NCI-H2227 treated with DMSO at 0.1 percent for 48 hours (cell line): Measurements from ENCODE around the gene TMEM156.
"Not testable (repeated sequence)": the region's sequence is repeated elsewhere in the genome, so short reads cannot be mapped to it uniquely, and the experiment has no call there.

ENCODE experiments used
- DNase-seq: peaks from one replicate; lab custom pipeline; 2025; lab: John Stamatoyannopoulos, UW

The TMEM156 gene

DNA sequence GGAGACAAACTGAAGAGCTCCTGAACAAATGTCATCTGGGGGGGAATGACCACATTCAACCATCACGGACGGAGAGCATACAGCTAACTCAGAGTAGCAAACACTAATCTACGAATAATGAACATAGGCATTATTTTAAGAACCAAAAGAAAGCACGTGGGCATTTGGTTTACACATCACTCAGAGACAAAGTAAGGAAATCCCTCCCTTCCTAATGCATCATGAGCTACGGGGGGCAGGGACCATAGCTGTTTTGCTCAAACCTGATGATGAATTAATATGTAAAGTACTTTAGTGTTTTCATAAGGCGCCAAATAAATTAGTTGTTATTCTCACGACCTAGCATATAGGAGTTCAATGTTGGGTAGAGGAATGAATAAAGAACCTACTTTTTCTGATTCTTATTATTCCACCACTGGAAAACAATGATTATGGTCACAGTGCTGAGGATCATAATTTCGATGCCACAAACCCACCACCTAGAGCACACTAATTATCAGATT, 11.7 kb upstream of the TMEM156 start:
- no peak for DNase-seq

DNA sequence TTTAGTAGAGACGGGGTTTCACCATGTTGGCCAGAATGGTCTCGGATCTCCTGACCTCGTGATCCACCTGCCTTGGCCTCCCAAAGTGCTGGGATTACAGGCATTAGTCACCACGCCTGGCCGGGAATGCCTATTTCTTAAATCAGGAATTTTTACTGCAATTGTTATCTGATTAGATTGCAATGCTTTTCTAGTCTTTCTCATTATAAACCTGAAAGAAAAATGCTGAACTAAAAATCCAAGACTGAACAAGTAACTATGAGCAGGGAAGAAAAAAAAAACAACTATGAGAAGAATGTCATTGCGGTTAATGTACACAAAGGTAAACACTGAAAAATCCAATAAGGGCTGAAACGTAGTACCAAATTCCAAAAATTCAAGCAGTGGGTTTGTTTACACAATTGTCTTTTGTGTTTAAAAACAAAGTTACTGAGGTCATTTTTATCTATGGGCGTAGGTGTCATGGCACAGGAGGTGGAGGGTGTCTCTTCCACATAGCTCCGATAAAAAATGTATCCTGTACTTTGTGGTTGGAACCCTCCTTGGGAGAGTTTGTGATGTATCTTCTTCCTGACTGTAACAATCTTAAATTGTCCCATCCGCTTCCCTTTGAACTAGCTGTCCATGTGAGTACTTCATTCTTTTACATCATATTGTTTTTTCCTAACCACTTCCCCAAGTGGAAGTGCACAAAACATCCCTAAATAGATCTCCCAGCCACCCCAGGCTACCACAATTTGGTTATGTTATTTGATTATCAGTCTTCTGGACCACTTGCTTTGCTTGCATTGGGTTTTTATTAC, 11.1 kb upstream of the TMEM156 start:
- no peak for DNase-seq

DNA sequence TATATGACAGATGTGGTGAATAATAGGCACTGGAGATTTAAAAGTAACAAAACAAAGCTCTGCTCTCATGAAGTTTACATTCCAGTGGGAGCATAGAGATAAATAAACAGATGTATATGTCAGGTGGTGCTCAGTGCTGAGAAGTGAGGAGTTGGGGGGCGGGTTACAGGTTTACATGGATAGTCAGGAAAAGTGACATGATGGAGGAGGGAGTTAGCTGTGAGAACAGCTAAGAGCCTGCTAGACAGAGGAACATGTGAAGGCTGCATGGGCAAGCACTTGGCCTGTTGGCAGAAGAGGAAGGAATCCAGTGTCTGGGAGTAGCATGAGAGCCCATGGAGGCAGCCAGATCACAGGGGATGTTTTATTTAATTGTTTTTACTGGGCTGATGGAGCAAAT, 10.2 kb upstream of the TMEM156 start:
- no peak for DNase-seq

DNA sequence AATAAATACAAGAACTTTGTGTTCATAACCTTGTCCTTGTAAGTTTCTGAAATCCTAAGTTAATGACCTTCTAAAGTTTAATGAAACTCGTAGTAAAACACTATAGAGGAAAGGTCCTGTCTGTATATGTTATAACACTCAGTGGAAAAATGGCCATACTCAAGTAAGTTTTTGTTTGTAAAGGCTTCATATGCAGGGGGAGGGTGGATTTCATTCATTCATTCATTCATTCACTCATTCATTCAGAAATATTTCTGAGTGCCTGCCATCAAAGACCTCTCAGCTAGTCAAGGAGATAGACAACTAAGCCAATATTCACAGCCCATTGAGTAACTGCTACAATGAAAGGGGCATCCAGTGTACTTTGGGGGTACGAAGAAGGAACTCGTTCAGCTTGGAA, 6.9 kb upstream of the TMEM156 start:
- no peak for DNase-seq

DNA sequence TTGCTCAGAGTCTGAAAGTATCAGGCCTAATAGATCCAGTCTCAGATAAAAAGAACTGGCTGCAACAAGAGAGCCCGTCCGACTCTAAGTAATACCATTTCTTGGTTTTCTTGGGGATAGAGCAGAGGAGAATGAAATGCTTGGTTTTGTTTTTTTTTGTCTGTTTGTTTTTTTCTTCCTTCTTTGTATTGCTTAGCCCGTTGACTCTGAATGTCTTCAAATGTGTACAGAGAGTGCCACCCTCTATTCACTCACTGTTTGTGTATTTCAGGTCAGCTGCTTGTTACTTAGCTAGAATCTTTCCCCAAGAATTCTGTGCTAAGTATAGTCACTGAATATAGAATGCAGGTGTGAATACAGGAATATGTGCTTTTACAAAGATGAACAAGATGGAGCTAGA, 5.7 kb upstream of the TMEM156 start:
- no peak for DNase-seq

DNA sequence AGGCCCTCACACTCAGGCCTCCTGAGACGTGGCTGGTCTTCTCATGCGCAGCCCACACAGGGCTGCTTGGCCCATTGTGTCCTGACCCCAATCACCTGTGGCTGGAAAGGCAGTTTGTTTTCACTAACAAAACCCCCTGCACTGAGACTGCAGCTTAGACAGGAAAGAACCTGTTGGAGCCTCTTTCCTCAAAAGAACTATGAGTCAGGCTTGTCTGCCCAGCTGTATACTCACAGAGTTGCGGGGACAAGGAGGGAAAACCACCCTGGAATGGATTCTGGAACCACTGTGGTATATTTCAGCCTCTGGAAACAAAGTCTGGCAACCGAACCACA, 5.2 kb upstream of the TMEM156 start:
- DNase-seq: no peak

DNA sequence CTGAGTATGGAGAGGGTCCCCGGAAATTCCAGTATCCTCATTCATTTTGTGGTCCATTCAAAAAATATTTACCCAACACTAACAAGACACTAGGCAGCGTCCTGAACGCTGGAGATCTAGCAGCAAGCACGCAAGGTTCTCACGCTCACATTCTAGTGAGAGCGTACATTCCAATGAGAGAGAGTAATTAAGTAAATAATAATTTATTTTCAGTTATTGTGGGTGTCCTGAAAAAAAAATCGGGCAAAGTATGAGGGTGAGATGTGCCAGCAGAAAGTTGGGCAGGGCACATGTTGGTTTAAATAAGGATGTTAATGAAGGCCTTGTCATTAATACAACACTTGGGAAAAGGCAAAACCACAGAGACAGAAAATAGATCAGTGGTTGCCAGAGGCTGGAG, 4.0 kb upstream of the TMEM156 start:
- no peak for DNase-seq

DNA sequence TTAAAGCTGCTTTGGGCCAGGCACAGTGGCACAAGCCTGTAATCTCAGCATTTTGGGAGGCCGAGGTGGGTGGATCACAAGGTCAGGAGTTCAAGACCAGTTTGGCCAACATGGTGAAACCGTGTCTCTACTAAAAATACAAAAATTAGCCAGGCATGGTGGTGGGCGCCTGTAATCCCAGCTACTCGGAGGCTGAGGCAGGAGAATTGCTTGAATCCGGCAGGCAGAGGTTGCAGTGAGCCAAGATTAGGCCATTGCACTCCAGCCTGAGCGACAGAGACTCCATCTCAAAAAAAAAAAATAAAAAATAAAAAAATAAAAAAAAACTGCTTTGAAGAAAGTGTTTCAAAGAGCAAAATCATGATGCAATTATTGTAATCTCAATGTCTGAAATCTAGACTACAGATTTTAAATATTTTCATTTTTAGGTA, 604 bp downstream of the TMEM156 start:
- not testable (repeated sequence) for DNase-seq

DNA sequence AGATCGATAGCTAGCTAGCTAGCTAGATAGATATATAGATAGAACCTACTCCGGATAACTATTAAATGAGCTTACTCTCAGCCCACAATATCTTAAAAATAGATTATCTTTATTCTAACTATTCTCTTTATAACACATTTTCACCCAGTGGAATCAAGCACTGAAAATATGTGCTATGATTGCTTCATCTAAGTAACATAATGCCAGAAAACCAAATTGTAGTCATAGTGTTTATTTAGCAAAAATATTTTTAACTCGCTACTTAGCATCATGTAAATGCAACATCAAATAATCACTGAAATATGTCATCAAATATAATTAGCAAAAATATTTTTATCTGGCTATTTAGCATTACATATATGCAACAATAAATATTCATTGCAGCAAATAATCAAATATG, 1.5 kb downstream of the TMEM156 start:
- no peak for DNase-seq

DNA sequence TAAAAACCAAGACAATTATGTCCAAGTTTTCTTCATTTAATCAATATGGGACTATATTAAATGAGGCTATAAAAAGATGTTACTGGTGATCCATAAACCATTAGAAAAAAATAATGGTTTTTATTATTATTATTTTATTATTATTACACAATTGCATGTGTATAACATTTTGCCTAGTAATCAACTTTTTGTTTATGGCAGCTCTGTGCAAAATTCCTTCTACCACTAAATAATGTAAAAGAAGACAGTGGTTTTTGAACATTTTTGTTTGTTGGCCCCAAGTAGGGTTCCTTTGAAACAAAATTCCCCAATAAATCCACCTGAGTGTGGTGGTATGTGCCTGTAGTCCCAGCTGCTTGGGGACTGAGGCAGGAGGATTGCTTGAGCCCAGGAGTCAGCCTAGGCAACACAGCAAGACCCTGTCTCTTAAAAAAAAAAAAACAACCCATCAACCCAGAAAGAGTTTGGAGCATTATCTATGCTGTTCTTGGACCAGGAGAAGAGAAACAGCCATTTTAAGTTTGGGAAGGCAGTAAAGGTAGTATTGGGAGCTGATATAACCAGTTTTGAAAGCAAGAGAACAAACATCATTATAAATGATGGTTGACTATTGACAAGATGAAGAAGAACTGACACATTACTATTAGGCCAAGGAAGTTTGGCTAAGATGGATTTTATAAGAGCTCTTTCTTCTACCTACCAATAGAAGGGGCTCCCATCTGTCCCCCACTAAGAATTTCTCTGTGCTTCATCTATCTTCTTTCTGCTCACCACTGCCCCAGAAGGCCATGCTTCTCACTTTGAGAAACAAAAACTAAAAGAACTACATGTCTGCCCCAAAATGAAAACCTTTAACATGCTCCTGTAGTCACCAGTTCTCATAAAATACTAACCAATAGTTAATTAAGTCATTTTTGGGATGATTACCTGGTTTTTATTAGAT, 2.2 kb downstream of the TMEM156 start:
- DNase-seq: no peak

DNA sequence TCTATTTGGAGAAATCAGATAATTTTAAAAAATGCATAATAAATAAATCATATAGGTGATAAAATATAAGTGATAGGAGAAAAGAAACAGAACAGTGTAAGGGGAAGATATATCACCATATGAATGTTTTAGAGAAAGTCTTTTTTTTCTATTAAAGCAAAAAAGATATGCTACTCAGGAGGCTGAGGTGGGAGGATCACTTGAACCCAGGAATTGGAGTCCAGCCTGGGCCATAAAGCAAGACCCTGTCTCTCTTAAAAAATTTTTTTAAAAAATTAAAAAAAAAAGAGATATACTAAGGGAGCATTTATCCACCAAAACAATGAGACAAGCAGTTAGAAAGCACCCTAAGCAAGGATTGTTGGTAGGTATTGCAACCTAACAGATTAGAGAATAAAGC, 6.1 kb downstream of the TMEM156 start:
- no peak for DNase-seq

DNA sequence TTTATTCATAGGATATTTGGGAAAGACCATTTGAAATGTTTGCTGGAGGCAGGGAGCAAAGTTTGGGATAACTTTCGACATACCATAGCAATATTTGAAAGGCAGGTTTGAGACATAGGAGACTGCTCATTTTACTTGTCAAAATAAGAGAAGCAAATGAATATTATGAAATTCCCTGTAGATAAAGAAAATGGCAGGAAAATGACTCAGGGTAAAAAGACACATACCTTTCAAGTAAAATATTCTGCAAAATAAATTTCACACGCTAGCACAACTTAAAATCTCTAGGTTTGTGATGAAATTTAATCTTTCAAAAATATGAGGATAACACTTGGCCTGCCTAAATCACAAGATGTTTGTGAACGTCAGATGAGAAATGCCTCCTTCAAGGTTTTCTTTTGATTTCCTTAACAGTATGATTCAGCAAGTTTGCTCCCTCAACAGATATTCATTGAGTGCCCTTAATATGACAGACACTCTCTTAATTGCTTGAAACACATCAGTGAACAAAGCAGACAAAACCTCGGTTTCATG, 6.6 kb downstream of the TMEM156 start:
- DNase-seq: no peak

DNA sequence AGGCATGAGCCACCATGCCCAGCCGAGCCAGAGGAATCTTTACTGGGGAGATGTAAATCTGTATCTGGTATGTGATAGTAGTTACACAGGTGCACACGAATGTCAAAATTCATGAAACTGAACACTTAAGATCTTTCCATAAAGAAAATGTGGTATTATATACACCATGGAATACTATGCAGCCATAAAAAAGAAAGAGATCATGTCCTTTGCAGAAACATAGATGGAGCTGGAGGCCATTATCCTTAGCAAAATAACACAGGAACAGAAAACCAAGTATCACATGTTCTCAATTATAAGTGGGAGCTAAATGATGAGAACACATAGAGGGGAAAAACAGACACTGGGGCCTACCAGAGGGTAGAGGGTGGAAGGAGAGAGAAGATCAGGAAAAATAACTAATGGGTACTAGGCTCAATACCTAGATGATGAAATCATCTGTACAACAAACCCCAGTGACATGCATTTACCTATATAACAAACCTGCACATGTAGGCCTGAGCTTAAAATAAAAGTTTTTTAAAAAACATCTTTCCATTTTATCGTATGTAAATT, 7.8 kb downstream of the TMEM156 start:
- DNase-seq: no peak

DNA sequence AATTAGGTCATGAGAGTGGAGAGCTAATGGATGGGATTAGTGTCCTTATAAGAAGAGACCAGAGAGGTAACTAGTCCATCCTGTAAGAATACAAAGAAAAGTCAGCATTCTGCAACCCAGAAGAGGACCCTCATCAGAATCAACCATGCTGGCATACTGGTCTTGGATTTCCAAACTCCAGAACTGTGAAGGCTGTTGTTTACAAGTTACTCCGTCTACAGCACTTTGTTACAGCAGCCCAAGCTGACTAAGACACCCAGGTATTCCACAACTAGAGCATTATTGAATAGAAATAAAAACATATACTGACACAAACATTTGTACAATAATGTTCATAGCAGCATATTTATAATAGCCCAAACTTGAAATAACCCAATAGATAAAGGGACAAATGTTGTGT, 9.2 kb downstream of the TMEM156 start:
- no peak for DNase-seq

DNA sequence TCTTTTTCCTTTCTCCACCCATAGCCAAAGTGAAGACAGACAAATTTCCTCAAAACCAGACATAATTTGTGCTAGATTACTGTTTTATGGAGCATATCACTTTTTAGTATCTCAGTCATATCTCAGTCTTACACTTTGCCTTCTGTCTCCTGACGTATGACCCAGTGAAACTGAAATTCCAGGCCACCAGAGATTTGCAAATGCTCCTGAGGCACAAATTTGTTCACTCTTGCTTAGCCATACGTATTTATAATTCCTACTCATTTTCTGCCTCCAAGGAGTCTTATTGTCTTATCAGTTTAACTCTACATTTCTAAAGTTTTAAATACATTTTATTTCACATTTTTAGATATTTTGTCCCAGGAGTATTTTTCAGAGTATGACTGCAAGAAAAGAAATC, 10.0 kb downstream of the TMEM156 start:
- no peak for DNase-seq

DNA sequence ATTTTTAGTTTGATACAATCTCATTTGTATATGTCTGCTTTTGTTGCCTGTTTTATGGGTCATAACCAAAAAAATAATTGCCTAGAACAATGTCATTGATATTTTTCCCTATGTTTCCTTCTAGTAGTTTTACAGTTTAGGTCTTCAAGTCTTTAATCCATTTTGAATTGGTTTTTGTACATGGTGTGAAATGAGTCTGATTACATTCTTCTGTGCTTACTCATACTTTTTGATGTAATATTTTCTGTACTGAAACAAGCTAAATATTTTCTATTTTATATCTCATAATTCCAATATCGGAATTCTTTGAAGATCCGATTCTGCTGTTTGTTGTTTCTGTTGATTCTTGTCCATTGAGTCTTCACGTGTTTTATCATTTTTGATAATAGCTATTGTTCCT, 10.6 kb downstream of the TMEM156 start:
- no peak for DNase-seq

DNA sequence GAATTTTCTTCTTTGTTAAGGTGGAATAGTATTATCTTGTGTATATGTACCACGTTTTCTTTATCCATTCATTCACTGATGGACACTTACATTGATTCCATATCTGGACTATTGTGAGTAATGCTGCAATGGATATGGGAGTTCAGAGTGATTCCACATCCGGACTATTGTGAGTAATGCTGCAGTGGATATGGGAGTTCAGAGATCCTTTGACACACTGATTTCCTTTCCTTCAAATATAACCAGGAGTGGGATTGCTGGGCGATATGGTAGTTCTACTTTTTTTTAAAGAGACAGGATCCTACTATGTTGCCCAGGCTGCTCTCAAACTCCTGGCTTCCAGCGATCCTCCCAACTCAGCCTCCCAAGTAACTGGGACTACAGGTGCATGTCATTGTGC, 12.1 kb downstream of the TMEM156 start:
- no peak for DNase-seq

DNA sequence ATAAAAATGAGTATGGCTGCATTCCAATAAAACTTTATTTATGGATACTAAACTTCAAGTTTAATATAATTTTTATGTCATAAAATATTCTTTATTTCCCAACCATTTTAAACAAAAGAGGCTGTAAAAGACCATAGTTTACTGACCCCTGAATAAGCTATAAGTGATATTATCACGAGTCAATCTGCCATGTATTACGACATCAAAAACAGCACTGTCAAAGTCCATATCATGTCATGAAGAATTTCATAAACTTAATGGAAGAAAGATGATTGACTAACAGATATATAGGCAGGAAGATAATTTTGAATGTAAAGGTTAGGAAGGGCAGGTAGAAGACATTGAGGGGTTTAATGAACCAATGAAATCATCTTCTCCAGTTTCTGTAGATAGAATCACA, 18.2 kb downstream of the TMEM156 start:
- DNase-seq: no peak

DNA sequence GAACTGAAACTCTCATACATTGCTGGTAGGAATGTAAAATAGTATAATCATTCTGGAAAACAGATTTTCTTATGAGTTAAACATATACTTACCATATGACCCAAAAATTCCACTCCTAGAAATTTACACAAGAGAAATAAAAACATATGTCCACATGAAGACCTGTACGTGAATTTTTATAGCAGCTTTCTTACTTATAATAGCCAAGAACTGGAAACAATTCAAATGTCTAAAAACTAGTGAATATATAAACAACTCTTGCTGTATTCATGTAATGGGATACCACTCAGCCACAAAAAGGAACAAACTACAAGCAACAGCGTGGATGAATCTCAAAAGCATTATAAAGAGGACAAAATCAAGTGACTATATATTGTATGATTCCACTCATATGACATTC, 27.5 kb downstream of the TMEM156 start:
- DNase-seq: no peak

DNA sequence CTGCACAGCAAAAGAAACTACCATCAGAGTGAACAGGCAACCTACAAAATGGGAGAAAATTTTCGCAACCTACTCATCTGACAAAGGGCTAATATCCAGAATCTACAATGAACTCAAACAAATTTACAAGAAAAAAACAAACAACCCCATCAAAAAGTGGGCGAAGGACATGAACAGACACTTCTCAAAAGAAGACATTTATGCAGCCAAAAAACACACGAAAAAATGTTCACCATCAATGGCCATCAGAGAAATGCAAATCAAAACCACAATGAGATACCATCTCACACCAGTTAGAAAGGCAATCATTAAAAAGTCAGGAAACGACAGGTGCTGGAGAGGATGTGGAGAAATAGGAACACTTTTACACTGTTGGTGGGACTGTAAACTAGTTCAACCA, 30.2 kb downstream of the TMEM156 start:
- not testable (repeated sequence) for DNase-seq

DNA sequence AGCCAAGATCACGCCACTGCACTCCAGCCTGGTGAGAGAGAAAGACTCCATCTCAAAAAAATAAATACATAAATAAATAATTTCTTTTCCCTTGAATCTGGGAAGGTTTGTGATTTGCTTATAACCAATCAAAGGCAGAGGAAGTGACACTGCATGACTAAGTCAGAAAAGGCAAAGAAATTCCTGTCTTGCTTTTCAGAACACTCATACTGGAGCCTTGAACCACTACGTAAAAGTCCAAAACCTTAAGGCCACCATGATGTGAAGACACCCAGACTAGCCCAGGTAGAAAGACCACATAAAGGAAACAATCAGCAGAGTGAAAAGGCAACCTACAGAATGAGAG, 36.6 kb downstream of the TMEM156 start:
- DNase-seq: no peak

DNA sequence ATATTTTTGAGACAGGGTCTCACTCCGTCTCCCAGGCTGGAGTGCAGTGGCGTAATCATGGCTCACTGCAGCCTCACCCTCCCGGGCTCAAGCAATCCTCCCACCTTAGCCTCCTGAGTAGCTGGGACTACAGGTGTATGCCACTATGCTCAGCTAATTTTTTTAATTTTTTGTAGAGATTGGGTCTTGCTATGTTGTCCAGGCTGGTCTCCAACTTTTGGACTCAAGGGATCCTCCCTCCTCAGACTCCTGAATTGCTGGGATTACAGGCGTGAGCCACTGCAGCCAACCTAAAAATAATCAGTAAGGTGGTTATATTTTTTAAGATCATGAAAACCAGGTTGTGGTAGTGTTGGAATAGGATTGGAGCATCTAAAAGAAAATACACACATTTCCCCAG, 38.1 kb downstream of the TMEM156 start:
- no peak for DNase-seq

DNA sequence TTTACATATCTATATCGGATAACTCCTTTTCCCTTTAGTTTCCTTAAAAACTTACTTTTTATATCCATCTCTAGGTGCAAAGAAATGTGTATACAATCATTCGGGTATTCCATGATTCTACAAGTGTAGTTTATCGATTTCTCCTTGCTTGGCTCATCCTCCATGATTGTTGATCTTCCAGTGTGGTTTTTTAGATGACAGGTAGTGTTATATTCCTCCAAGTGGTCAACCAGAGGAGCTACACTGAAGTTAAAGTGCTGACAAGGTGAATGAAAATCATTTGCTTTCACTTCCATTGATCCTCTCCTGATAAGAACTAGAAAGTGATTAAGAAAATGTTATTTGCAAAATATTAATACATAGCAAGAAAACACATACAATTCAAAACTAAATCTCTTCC, 38.5 kb downstream of the TMEM156 start:
- DNase-seq: no peak
